Hepatocyte (in vitro differentiated cells): Measurements from ENCODE around the gene C11orf68. TPM values are rescaled to one million over a fixed set of nuclear protein-coding genes. Genes with fewer than 3 reads are reported as not detected.

Experiments
- DNase-seq: peaks from one replicate; pipeline ENCODE4 v3.0.0-alpha.2; 2016; ENCODE audit warnings: low spot score
- H2AFZ ChIP-seq: fragments of 200-600 bp; sonication (generic); 2 replicates; pipeline ENCODE4 v1.6.0; 2016; ENCODE audit warnings: antibody characterized with exemption, mild to moderate bottlenecking
- H3K27ac ChIP-seq: fragments of 200-600 bp; sonication (generic); 2 replicates; pipeline ENCODE4 v1.5.1; 2016; ENCODE audit warnings: mild to moderate bottlenecking
- H3K27me3 ChIP-seq: fragments of 200-600 bp; sonication (generic); 2 replicates; pipeline ENCODE4 v1.6.1; 2016
- H3K36me3 ChIP-seq: fragments of 200-600 bp; sonication (generic); replicated peaks from 2 replicates; pipeline ENCODE4 v1.5.1; 2016; ENCODE audit warnings: low read depth; ENCODE audit not compliant: insufficient read depth
- H3K4me1 ChIP-seq: fragments of 200-600 bp; sonication (generic); 2 replicates; pipeline ENCODE4 v1.5.1; 2016; ENCODE audit warnings: mild to moderate bottlenecking, moderate library complexity; ENCODE audit not compliant: insufficient read depth
- H3K4me2 ChIP-seq: fragments of 200-600 bp; sonication (generic); 2 replicates; pipeline ENCODE4 v1.6.0; 2016
- H3K4me3 ChIP-seq: fragments of 200-600 bp; sonication (generic); 2 replicates; pipeline ENCODE4 v1.5.1; 2016; ENCODE audit warnings: mild to moderate bottlenecking
- H3K79me2 ChIP-seq: fragments of 200-600 bp; sonication (generic); 2 replicates; pipeline ENCODE4 v1.6.0; 2017; ENCODE audit warnings: mild to moderate bottlenecking
- H3K9me2 ChIP-seq: fragments of 200-600 bp; sonication (generic); replicated peaks from 2 replicates; pipeline ENCODE4 v1.6.0; 2017; ENCODE audit warnings: mild to moderate bottlenecking; ENCODE audit not compliant: insufficient read depth
- H3K9me3 ChIP-seq: fragments of 200-600 bp; sonication (generic); 2 replicates; pipeline ENCODE4 v1.5.1; 2016; ENCODE audit warnings: low read depth, mild to moderate bottlenecking
- H4K20me1 ChIP-seq: fragments of 200-600 bp; sonication (generic); 2 replicates; pipeline ENCODE4 v1.6.0; 2016; ENCODE audit warnings: mild to moderate bottlenecking; ENCODE audit not compliant: insufficient read depth, poor library complexity, severe bottlenecking
- EZH2 ChIP-seq: fragments of 200-600 bp; sonication (generic); IDR thresholded peaks from 2 replicates; pipeline ENCODE4 v1.6.1; 2016; ENCODE audit warnings: antibody characterized with exemption, mild to moderate bottlenecking, borderline replicate concordance
- EZH2phosphoT487 ChIP-seq: fragments of 200-600 bp; sonication (generic); IDR thresholded peaks from one replicate; pipeline ENCODE4 v1.6.1; 2018; ENCODE audit warnings: antibody characterized with exemption, mild to moderate bottlenecking, low read depth, moderate library complexity; ENCODE audit not compliant: unreplicated experiment, severe bottlenecking
- WGBS: methylation state at CpG from one replicate; pipeline ENCODE4 v1.1.6; 2016; ENCODE audit warnings: low lambda C conversion rate; ENCODE audit errors: missing lambda C conversion rate; 5-methylcytosine and 5-hydroxymethylcytosine counted together
- polyA plus RNA-seq: library from polyadenylated mRNA; unstranded; fragments of >200 nt; fragmentation: Nextera tagmentation; extraction: Ambion mirVana; gene quantifications from 2 replicates; pipeline ENCODE4 v1.2.1, GENCODE V29; 2016
- total RNA-seq: library from RNA; depleted of rRNA; stranded (reverse); fragments of >200 nt; gene quantifications from 2 replicates; pipeline ENCODE4 v1.2.3, GENCODE V29; 2014
- TF ChIP-seq, protein P1 (sequence below): fragments of 200-600 bp; sonication (generic); IDR thresholded peaks from 2 replicates; pipeline ENCODE4 v1.5.1; 2016; ENCODE audit warnings: antibody characterized with exemption, mild to moderate bottlenecking; ENCODE audit not compliant: poor library complexity

The C11orf68 gene
- total and polyA plus RNA-seq, 2 experiments from 2014 or later = 26.3 to 59.3 TPM

DNA sequence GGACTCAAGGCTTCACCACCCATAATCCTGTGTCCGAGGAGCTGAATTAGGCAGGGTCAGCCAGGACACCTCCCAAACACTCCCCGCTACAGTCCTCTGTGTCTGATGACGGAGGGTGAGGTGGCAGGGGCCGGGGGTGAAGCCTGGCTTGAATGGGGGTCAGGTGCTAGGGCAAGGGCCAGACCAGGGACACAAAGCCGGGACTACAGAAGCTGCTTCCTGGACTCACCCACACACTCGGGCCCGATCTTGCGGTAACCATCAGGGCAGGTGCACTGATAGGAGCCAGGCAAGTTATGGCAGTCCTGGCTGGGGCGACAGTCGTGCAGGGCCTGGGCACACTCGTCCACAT, 48.6 kb downstream of the C11orf68 start:
- WGBS = 98% methylated on average over 10 of the region's 11 CpGs
- Histone ChIP-seq H3K4me1 (no peaks in the 10 kb centered on the region), H4K20me1 (no peaks in the 10 kb centered on the region), H3K9me3 (no peaks in the 10 kb centered on the region), H3K36me3 (no peaks in the 10 kb centered on the region), H3K4me2 (no peak overlapping the region), H3K79me2 (no peaks in the 10 kb centered on the region), H3K27ac (no peak overlapping the region), H2AFZ (no peak overlapping the region), H3K27me3 (no peaks in the 10 kb centered on the region), H3K4me3 (no peak overlapping the region), H3K9me2 (no peaks in the 10 kb centered on the region)
- DNase-seq = no peak
- TF ChIP-seq EZH2 (no peak), EZH2phosphoT487 (no peak)
- TF ChIP-seq, protein P1, sequence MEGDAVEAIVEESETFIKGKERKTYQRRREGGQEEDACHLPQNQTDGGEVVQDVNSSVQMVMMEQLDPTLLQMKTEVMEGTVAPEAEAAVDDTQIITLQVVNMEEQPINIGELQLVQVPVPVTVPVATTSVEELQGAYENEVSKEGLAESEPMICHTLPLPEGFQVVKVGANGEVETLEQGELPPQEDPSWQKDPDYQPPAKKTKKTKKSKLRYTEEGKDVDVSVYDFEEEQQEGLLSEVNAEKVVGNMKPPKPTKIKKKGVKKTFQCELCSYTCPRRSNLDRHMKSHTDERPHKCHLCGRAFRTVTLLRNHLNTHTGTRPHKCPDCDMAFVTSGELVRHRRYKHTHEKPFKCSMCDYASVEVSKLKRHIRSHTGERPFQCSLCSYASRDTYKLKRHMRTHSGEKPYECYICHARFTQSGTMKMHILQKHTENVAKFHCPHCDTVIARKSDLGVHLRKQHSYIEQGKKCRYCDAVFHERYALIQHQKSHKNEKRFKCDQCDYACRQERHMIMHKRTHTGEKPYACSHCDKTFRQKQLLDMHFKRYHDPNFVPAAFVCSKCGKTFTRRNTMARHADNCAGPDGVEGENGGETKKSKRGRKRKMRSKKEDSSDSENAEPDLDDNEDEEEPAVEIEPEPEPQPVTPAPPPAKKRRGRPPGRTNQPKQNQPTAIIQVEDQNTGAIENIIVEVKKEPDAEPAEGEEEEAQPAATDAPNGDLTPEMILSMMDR = no peak

DNA sequence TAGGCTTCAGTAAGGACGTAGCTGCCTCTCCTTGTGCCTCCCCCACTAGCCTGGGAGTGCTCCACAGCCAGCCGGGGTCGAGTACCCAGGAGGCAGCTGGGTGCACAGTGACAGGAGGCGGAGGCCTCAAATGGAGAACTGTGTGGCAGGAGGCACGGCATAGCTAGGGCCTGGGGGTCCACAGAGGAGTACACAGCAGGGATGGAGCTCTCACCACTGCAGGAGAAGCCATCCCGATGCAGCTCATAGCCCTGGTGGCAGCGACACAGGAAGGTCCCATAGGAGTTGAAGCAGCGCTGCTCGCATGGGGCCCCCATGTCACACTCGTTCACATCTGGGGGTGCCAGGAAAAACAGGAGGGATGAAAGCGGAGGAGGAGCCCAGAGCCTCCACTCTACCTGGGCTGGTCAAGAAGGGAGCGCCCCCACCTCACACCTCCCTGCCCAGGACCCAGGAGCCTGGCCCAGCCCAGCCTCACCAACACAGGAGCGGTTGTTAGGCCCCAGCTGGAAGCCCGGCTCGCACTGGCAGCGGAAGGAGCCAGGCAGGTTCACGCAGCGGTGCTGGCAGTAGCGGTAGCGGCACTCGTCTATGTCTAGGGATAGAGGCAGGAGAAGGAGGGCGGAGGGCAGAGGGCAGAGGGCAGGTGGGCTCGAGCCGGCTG, 49.1 kb downstream of the C11orf68 start:
- Histone ChIP-seq H4K20me1 (no peaks in the 10 kb centered on the region), H3K9me3 (no peaks in the 10 kb centered on the region), H3K4me2 (no peak overlapping the region), H3K4me1 (no peaks in the 10 kb centered on the region), H3K4me3 (no peak overlapping the region), H2AFZ (no peak overlapping the region), H3K9me2 (no peaks in the 10 kb centered on the region), H3K27ac (no peak overlapping the region), H3K36me3 (no peaks in the 10 kb centered on the region), H3K27me3 (no peaks in the 10 kb centered on the region), H3K79me2 (no peaks in the 10 kb centered on the region)
- WGBS = 94% methylated on average over 24 of the region's 24 CpGs
- DNase-seq = no peak
- TF ChIP-seq, protein P1 = no peak
- TF ChIP-seq EZH2phosphoT487 = no peak

DNA sequence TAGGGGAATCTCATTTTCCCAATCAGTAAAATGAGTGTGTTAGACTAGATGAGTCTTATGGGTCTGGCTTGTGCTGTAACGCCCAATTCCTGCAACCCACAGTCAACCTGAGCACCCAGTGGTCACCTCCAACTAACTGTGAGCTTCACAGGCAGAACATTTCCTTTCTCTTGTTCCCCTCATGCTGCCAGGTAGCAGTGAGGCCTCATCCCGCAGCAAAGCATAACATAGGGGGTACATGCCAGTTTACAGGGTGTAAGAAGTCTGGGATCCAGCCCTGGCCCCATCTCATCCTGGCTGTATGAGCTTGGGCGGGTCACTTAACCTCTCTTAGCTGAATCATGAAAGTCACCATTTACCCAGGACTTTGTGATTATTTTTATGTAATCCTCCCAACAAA, 50.0 kb downstream of the C11orf68 start:
- H3K9me3 ChIP-seq = no peaks in the 10 kb centered on the region
- TF ChIP-seq EZH2phosphoT487 (no peak), EZH2 (no peak)
- TF ChIP-seq, protein P1 = no peak
- DNase-seq = no peak
- no peaks in the 10 kb centered on the region for H3K27me3 ChIP-seq
- no peak overlapping the region for H3K4me2 ChIP-seq
- no peak overlapping the region for H3K4me3 ChIP-seq
- H3K4me1 ChIP-seq = no peaks in the 10 kb centered on the region
- H3K36me3 ChIP-seq = no peaks in the 10 kb centered on the region
- no peaks in the 10 kb centered on the region for H4K20me1 ChIP-seq
- H2AFZ ChIP-seq = no peak overlapping the region
- no peaks in the 10 kb centered on the region for H3K9me2 ChIP-seq
- H3K27ac ChIP-seq = no peak overlapping the region
- 96% methylated on average over 3 of the region's 3 CpGs for WGBS
- no peaks in the 10 kb centered on the region for H3K79me2 ChIP-seq
